GM10248 (cell line): ENCODE measurements around the gene MAPKAP1.

Experiments
- CTCF ChIA-PET: fragments of 300-600 bp; sonication (Branson Sonifier 250); formaldehyde crosslinking; extraction: SDS; loops from one replicate; lab custom pipeline; 2021; ENCODE audit warnings: antibody characterized with exemption; lab: Yijun Ruan, JAX
- POLR2A ChIA-PET: fragments of 350-650 bp; sonication (Branson Sonifier 250); formaldehyde crosslinking; extraction: SDS; loops from one replicate; lab custom pipeline; 2020; ENCODE audit warnings: antibody characterized with exemption; lab: Yijun Ruan, JAX
- DNase-seq: peaks from one replicate; pipeline ENCODE4 v3.0.0; 2012; ENCODE audit errors: extremely low spot score
- CTCF ChIP-seq: IDR thresholded peaks from 2 replicates; pipeline ENCODE4 v1.5.1; 2012; ENCODE audit warnings: mild to moderate bottlenecking, low read depth; ENCODE audit errors: extremely low read depth, missing control alignments, control extremely low read depth

Gene MAPKAP1

GRCh38 chr9:125461636-125462190 lies 245.3 kb downstream of the MAPKAP1 start:
- ChIA-PET CTCF (interaction anchor here (1.4 to 2.3 kb wide), 3 partner anchors 10 to 46 kb away, joined by 4 to 9 read pairs (median 5); no protein-coding TSS in a partner anchor), POLR2A (interaction anchor here (0.5 kb wide), 1 partner anchor 17 kb away, joined by 4 read pairs; no protein-coding TSS in a partner anchor)
- TF ChIP-seq CTCF, result no peak

GRCh38 chr9:125460883-125461635 lies 245.9 kb downstream of the MAPKAP1 start:
- POLR2A ChIA-PET, result no interaction called here
- TF ChIP-seq CTCF, result no peak
- no peak for DNase-seq
- CTCF ChIA-PET, result no interaction called here

More at GRCh38 chr9:125461636-125462190, 245.3 kb downstream of the MAPKAP1 start:
- DNase-seq, result no peak

- no peak for DNase-seq
- ChIA-PET POLR2A (no interaction called here), CTCF (no interaction called here)
- no peak for TF ChIP-seq CTCF
Measured at GRCh38 chr9:125460346-125460745, 246.7 kb downstream of the MAPKAP1 start.

- ChIA-PET CTCF (interaction anchor here (1.9 kb wide), 1 partner anchor 49 kb away, joined by 7 read pairs; no protein-coding TSS in a partner anchor), POLR2A (interaction anchor here (0.6 kb wide), 1 partner anchor 161 kb away, joined by 4 read pairs; no protein-coding TSS in a partner anchor)
- no peak for TF ChIP-seq CTCF
- DNase-seq, result no peak
Measured at GRCh38 chr9:125457357-125457756, 249.7 kb downstream of the MAPKAP1 start.

GRCh38 chr9:125455876-125456275 lies 251.1 kb downstream of the MAPKAP1 start:
- DNase-seq, result no peak
- CTCF ChIA-PET, result interaction anchor here (1.9 kb wide), 1 partner anchor 48 kb away, joined by 7 read pairs; no protein-coding TSS in a partner anchor
- POLR2A ChIA-PET, result no interaction called here
- TF ChIP-seq CTCF, result no peak

- POLR2A ChIA-PET, result no interaction called here
- DNase-seq, result no peak
- TF ChIP-seq CTCF, result no peak
- CTCF ChIA-PET, result no interaction called here
Measured at GRCh38 chr9:125455132-125455531, 251.9 kb downstream of the MAPKAP1 start.
